SK-N-MC (cell line): ENCODE results near the gene PAN2.

Experiments used
- EZH2 ChIP-seq: fragments of 200-600 bp; sonication (generic); IDR thresholded peaks from one replicate; pipeline ENCODE4 v1.6.1; 2017; ENCODE audit warnings: antibody characterized with exemption
- FOXP2 ChIP-seq: optimal IDR thresholded peaks from 2 replicates; pipeline ENCODE3; 2011; ENCODE audit warnings: mild to moderate bottlenecking, moderate library complexity; ENCODE audit not compliant: insufficient read depth; ENCODE audit errors: extremely low read length, control extremely low read depth

- TF ChIP-seq EZH2, result no peak
- TF ChIP-seq FOXP2, result no peak
Measured at GRCh38 chr12:56282579-56282978, 51.2 kb downstream of the PAN2 start.
